Measurements from ENCODE around the gene SPEM1.

Gene SPEM1

DNA sequence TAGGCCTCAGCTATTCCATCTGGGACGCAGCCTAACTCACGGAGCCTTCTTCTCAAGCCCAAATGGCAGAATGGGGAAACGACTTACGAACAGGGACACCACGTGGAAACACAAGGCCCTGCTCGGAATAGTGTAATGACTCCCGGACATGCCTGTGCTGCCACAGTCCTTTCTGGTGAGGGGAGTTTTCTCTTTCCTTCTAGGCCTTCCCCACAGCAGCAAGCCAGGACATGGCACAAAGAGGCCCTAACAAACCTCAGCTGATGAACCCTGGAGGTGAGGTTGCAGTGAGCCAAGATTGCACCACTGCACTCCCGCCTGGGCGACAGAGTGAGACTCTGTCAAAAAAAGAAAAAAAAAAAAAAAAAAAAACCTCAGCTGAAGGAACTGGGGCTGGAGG lies 44.0 kb downstream of the SPEM1 start:
- DNase-seq, result no peak
- Histone ChIP-seq H3K27me3 (ENCODE audit: insufficient read depth, low read depth, severe bottlenecking) (no peaks in the 10 kb centered on the region), H3K9me3 (ENCODE audit: severe bottlenecking) (no peaks in the 10 kb centered on the region), H3K36me3 (peaks cover 29% of the 10 kb centered on the region), H3K27ac (no peak overlapping the region), H3K4me3 (ENCODE audit: low read depth, low read length) (no peak overlapping the region)
- TF ChIP-seq, protein P1, sequence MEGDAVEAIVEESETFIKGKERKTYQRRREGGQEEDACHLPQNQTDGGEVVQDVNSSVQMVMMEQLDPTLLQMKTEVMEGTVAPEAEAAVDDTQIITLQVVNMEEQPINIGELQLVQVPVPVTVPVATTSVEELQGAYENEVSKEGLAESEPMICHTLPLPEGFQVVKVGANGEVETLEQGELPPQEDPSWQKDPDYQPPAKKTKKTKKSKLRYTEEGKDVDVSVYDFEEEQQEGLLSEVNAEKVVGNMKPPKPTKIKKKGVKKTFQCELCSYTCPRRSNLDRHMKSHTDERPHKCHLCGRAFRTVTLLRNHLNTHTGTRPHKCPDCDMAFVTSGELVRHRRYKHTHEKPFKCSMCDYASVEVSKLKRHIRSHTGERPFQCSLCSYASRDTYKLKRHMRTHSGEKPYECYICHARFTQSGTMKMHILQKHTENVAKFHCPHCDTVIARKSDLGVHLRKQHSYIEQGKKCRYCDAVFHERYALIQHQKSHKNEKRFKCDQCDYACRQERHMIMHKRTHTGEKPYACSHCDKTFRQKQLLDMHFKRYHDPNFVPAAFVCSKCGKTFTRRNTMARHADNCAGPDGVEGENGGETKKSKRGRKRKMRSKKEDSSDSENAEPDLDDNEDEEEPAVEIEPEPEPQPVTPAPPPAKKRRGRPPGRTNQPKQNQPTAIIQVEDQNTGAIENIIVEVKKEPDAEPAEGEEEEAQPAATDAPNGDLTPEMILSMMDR (IDR thresholded peaks at IDR 0.05; ENCODE audit: low read depth, low read length), result no peak

DNA sequence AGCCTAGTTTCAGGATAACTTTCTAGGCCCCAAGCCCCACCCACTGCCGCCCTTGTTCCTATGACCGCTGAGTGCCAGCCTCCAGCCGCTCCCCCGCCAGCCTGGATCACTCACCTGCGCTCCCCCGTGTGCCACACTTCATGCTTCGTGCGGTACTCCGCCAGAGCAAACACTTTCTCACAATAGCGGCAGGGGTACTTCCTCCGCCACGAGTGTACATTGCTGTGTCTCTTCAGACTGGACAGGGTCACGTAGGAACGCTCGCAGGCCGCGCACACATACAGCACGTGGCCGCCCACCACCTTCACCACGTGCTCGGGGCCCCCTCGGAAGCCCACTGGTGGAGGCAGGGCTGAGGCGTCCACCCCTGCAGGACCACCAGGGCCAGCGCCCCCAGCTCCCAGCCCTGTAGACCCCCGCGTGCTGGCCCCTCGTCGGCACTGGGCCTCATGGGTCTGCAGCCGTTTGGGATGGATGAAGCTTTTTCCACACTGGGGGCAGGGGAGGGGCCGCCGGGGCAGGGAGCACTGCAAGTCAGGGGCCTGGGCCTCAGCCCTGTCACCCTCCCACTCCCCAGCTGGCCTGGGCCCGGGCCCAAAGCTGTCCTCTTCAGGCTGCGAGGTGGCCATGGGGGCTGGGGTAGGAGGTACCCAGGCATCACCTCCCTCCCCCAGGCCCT lies 45.6 kb downstream of the SPEM1 start:
- TF ChIP-seq, protein P1 (IDR thresholded peaks at IDR 0.05; ENCODE audit: low read depth, low read length), result no peak
- Histone ChIP-seq H3K27me3 (ENCODE audit: insufficient read depth, low read depth, severe bottlenecking) (no peaks in the 10 kb centered on the region), H3K4me3 (ENCODE audit: low read depth, low read length) (no peak overlapping the region), H3K27ac (no peak overlapping the region), H3K36me3 (peaks cover 29% of the 10 kb centered on the region), H3K9me3 (ENCODE audit: severe bottlenecking) (no peaks in the 10 kb centered on the region)
- no peak for DNase-seq

DNA sequence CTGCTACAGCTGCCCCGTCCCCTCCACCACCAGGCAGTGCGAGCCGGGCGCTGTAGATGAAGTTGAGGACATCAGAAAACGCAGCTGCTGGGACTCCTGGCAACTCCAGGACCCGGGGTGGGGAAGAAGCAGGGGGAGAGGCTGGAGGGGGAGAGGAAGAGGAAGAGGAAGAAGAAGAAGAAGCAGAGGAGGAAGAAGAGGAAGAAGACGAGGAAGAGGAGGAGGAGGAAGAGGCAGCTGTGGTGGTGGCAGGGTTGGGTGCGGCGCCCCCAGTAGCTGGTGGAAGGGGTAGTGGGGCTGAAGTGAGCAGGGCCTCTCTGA lies 46.2 kb downstream of the SPEM1 start:
- Histone ChIP-seq H3K9me3 (ENCODE audit: severe bottlenecking) (no peaks in the 10 kb centered on the region), H3K27ac (no peak overlapping the region), H3K4me3 (ENCODE audit: low read depth, low read length) (no peak overlapping the region), H3K27me3 (ENCODE audit: insufficient read depth, low read depth, severe bottlenecking) (no peaks in the 10 kb centered on the region), H3K36me3 (peaks cover 29% of the 10 kb centered on the region)
- DNase-seq, result no peak
- TF ChIP-seq, protein P1 (IDR thresholded peaks at IDR 0.05; ENCODE audit: low read depth, low read length), result no peak

DNA sequence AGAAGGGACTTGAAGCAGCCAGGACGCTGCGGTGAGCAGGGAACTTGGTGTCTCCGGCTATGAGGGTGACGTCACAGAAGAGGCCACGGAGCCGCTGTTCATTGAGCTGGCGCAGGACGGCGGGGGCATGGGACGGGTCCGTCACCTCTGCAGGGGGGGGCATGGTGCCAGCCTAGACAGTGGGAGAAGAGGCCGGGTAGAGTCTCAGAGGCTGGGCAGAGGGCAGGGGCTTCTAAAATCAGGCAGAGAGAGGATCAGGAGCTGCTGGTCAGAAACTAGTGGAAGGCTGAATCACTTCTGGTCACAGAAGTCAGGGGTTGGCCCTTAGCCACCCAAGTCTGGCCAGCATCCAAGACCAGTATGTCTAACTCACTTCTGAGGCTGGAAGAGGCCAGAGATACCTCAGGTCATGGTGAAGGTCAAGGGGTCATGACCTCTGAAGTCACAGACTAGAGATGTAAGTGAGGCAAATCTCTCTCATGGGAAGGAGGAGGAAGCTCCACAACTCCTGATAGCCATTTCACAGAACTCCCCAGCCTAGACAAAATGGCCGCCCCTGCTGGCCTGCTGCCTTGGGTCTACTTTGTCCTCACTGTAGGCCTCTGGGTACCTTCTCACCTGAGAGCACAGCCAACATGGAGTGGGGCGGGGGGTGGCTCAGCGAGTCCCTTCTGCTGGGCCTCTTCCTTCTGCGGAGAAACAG lies 46.7 kb downstream of the SPEM1 start:
- no peaks in the 10 kb centered on the region for H3K9me3 ChIP-seq (ENCODE audit: severe bottlenecking)
- no peaks in the 10 kb centered on the region for H3K27me3 ChIP-seq (ENCODE audit: insufficient read depth, low read depth, severe bottlenecking)
- no peak overlapping the region for H3K4me3 ChIP-seq (ENCODE audit: low read depth, low read length)
- TF ChIP-seq, protein P1 (IDR thresholded peaks at IDR 0.05; ENCODE audit: low read depth, low read length), result no peak
- H3K36me3 ChIP-seq, result peaks cover 29% of the 10 kb centered on the region
- DNase-seq, result no peak
- no peak overlapping the region for H3K27ac ChIP-seq

DNA sequence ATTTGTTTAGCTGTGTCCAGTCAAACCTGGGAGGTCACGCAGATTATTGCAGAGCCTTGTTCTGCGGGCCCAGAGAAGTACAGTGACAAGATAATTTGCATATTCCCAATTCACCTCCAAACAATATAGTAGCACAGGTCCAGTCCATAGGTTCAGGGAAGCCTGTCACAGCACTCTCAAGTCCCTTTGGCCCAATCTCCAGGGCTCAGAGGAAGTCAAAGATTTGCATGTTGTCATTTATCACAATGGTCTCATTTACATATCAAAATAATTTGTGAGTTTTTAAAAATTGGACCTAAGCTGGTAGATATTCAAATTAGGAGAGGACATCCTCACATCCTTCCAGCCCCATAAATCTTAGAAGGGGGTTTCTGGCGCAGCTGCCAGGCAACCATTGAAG lies 47.4 kb downstream of the SPEM1 start:
- no peaks in the 10 kb centered on the region for H3K9me3 ChIP-seq (ENCODE audit: severe bottlenecking)
- no peak overlapping the region for H3K4me3 ChIP-seq (ENCODE audit: low read depth, low read length)
- no peak for DNase-seq
- H3K27ac ChIP-seq, result no peak overlapping the region
- TF ChIP-seq, protein P1 (IDR thresholded peaks at IDR 0.05; ENCODE audit: low read depth, low read length), result no peak
- H3K27me3 ChIP-seq (ENCODE audit: insufficient read depth, low read depth, severe bottlenecking), result no peaks in the 10 kb centered on the region
- H3K36me3 ChIP-seq, result peaks cover 24% of the 10 kb centered on the region
